A172 (cell line): ENCODE data around the gene SRPX. TPM values are rescaled to one million over a fixed set of nuclear protein-coding genes. Genes with fewer than 3 reads are reported as not detected.

ENCODE experiments used
- DNase-seq: peaks from one replicate; pipeline ENCODE4 v3.0.0-alpha.2; 2015; ENCODE audit warnings: low spot score
- total RNA-seq: library from RNA; depleted of rRNA; stranded (reverse); fragments of >200 nt; shearing (Covaris generic); gene quantifications from 2 replicates; pipeline ENCODE4 v1.2.3, GENCODE V29; 2014

The SRPX gene
- total RNA-seq, 1 experiment from 2014 or later: 63.8 TPM

- DNase-seq: no peak
Measured at GRCh38 chrX:38138900-38139299, 81.8 kb downstream of the SRPX start.

- DNase-seq: no peak
Measured at GRCh38 chrX:38138157-38138891, 82.3 kb downstream of the SRPX start.

GRCh38 chrX:38129366-38129765 is 91.3 kb downstream of the SRPX start:
- no peak for DNase-seq

DNA sequence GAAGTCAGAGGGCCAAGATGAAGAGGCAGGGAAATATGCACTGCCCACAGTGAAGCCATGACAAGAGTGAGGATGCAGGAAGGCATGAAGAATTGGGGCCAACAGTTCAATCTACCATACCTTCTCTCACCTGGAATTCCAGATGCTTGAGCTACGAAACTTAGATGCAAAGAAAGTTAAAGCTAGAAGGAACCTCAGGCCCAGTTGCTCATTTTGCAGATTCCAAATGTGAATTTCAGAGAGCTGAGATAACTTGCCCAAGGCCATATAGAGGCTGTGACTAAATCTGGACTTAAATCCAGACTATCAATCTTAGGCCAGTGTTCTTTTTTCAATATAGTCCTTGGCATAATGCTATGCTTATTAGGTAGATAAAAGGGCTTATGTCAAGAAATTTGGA is 92.7 kb downstream of the SRPX start:
- DNase-seq: no peak

DNA sequence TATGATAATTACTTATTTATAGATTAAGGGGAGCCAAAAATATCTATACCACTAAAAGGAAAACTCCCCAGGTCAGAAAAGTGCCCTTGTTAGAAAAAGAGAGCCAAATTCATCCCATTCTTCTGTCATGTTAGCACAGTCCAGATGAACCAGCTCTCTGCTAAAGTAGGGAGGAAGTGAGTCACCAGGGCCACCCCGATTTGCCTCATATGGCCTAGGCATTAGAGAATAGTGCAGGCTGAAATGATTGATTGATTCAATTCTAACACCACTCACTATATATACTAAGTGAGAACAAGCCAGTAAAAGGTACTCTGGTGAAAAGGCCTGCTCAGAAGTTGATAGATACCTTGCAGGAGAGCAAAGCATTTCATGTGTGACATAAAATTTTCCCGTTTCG is 94.5 kb downstream of the SRPX start:
- DNase-seq: no peak

DNA sequence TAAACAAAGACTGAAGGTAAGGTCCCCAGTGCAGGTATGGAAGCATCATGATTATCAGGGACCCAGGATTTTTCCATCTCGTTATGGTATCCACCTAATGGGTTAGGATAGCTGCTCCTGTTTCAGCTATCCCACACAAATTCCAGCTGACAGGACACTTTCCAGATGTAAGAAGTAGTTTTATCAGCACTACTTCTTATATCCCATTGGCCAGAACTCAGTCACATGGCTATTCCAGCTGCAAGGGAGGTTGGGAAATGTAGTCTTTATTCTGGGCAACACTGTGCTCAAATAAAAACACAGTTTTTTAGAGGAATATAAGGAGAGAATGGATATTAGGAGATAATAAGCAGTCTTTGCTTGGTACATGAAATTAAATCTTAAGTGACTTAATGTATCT is 96.7 kb downstream of the SRPX start:
- DNase-seq: no peak

DNA sequence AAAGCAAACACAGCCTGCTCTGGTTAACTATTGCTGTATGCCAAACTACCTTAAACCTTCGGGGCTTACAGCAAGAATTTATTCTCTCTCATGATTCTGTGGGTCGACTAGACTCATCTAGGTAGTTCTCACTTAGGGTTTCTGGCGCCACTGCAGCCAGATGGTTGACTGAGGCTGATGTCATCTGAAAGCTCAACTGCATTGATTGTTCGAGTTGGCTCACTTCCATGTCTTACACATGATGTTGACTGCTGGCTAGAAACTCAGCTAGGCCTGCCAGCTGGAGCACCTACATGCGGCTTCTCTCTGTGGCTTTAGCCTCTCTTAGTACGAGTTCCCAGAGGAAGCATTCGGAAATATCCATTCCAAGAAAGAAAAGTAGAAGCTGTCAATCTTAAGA is 103.2 kb downstream of the SRPX start:
- no peak for DNase-seq

DNA sequence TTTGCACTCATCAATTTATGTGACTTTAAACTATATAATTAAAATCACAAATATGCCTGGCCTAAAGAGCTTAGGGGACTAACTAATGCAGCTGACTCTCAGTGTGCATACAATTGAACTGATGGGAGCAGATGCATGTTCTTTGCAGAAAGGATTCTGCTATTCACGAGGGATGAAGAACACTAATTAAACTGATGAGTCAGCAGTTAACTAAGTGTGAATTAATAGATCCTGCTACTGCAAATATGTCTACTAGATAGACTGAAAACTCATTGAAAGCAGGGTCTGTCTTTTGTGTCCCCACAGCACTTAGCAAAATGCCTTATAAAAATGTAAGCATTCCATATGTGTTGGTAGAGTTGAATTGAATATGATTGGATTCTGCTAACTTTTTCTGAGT is 104.0 kb downstream of the SRPX start:
- no peak for DNase-seq

DNA sequence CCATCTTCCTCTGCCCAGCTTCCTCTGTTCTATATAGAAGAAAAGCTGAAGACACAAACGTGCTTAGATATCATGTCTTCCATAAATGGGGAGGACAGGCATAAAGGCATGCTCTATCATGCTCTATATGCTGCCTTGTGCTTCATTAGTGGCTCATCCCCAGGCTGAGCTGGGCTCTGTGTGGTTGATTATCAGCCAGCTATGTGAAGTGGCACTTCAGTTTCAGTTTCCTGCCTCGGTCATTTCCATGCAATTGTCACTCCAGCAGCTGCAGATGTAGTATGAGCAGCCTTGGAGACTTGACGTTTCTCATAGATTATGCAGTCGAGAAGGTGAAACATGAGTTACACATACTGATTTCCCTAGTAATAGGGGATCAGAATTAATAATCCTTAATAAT is 108.1 kb downstream of the SRPX start:
- no peak for DNase-seq

- no peak for DNase-seq
Measured at GRCh38 chrX:38111196-38111595, 109.5 kb downstream of the SRPX start.

- DNase-seq: no peak
Measured at GRCh38 chrX:38110231-38110630, 110.4 kb downstream of the SRPX start.

DNA sequence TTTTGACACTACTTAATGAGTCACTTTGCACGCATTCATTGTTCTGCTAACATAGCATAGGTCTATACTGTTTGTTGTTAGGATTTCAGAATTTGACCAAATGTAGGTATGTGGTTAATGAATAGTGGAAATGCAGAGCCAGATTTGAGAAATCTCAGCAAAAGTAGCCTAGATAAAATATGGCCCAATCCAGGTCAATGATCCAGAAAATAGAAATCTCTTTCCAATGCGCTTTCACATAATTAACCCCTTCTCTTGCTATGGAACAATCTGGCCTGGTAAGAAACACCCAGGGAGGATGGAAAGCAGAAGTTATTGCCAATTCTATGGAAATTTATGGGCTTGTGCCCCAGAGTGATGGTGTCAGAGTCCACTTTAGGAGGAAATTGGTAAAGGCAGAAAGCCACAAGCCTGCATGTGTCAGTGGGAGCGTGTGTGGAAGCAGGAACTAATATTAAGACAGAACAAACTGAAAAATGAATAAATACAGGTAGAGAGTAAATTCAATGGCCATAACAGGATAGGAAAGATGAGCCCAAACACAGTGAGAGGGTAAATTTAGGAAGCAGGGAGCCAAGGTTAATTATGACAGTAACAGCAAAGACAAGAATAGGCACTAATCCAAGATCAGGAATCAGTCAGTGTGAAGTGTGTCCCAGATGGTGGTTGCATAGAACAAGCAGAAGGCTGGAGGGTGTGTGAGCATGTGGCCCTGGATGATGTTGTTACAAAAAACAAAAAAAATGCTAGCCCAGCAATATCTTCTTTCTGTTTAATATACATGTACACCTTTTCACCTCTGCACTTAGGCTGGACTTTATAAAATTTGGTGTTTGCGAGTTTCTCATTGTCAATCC is 111.4 kb downstream of the SRPX start:
- no peak for DNase-seq

DNA sequence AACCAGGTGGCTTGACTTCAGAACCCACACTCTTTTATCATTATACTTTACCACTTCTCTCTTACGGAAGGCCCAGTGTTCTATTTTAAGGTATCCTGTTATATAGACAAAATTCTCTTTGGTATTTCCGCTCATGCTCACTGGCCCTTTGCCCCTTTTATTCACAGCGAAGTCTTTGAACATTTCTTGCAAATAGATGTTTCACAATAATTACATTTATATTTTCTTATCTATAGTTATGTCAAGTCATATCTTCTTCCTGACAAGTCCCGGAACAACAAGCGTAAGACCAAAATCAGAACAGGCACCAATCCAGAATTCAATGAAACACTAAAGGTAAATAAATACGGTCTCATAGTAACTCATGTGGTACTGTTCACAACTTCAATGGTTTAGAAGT is 112.3 kb downstream of the SRPX start:
- no peak for DNase-seq

DNA sequence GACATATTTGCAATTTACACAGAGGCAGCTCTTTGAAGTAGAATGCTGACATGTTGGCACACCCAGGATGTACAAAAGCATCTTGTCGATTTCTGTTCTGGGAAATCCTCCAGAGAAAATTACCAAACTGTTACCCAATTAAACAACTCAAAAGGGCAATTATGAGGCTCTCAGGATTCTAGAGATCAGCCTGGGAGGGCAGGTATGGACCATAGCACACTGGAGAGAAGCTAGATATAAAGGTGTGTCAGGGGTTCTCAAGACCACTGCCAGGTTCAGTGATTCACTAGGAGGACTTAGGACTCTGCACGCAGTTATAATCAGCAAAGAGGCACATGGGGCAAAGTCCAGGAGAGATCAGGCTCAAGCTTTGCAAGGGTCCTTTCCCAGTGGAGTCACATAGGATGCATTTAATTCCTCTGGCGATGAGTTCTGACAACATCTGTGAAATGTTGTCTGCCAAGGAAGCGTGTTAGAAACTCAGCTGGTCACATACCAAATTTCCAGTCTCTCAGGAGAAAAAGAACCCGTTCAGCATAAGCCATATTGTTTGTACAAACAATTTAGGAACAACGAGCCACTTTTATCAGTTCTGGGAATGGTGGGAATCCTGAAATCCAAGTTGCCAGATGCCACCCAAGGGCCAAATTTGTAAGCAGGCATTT is 113.5 kb downstream of the SRPX start:
- DNase-seq: no peak

GRCh38 chrX:38105216-38105725 is 115.4 kb downstream of the SRPX start:
- no peak for DNase-seq

DNA sequence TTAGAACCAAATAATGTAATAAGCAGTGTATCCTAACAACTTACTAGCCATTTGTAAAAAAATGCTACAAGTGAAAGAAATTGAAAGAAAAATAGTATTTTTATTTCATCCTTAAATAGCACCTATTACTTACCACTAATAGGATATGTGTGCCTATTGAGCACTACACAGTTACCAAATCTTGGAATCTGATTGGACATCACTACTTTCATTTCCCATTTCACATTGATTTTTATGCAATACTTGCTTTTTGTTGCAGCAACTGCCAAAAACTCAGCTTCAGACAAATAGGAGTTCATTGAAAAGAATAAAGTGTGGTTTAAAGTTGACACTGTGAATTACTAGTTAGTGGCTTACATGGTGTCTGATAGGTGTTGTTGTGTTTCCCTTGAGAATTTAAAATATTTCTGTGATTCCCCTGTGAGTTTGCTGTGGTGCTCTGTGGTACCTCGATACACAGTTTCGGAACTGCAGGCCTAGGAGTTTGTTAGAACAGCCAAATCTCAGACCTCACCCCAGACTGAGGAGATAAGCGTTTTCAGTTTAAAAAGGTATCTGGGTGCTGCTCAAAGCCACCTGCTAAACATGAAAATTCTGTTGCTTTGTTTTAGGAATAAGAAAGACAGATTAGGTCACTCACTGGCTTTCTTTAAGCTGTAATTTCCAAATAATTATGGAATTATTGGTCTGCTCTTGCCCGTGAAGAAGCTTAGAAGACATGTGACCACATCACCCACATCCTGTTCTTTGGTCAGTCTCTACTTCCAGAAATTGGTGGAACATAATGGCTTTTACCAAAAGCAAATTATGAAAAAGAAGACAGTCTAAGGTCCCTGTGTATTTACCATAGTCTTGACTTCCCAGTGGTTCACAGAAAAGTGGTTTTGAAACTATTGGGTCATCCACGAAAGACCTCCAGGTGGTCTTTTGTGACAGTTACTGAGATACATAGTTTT is 116.5 kb downstream of the SRPX start:
- DNase-seq: no peak

DNA sequence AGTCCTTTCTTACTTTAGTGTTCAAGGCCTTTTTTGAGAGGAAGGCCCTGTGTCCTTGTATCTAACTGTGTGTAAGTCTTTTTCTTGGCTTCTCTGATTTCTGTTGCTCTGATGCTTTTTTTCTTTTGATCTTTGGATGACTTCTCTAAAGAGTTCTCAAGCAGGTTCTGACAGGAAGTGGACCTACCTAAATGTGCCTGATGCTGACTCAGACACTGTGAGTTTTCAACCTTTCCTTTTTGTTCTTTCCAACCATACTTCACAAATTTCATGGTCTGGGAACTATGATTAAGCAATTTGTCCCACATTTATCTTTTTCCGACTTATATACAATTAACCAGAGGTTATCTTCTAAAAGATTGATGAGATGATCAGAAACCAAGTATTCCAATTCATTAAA is 117.8 kb downstream of the SRPX start:
- DNase-seq: no peak

- DNase-seq: no peak
Measured at GRCh38 chrX:38102240-38102639, 118.4 kb downstream of the SRPX start.

- DNase-seq: no peak
Measured at GRCh38 chrX:38099688-38100087, 121.0 kb downstream of the SRPX start.
